ENCODE measurements around the gene PARM1.
"Not testable (repeated sequence)": the region's sequence is repeated elsewhere in the genome, so short reads cannot be mapped to it uniquely, and the experiment has no call there.

PARM1 gene

GRCh38 chr4:74983253-74983635 is 50.3 kb downstream of the PARM1 start:
- DNase-seq (ENCODE audit: low read depth in 3 of 3), result no peak

- no peak for DNase-seq (ENCODE audit: low read depth in 3 of 3)
These were observed 57.5 kb downstream of the PARM1 start for GRCh38 chr4:74990276-74990875.

- not testable (repeated sequence) for DNase-seq (ENCODE audit: low read depth in 3 of 3)
These were observed 61.5 kb downstream of the PARM1 start for GRCh38 chr4:74994436-74994835.

- DNase-seq (ENCODE audit: low read depth in 3 of 3), result no peak
These were observed 64.1 kb downstream of the PARM1 start for GRCh38 chr4:74996996-74997395.

- DNase-seq (ENCODE audit: low read depth in 3 of 3), result no peak
These were observed 65.2 kb downstream of the PARM1 start for GRCh38 chr4:74997948-74998729.

- DNase-seq (ENCODE audit: low read depth in 3 of 3), result no peak
These were observed 66.9 kb downstream of the PARM1 start for GRCh38 chr4:74999714-75000309.

GRCh38 chr4:75001871-75002270 is 69.0 kb downstream of the PARM1 start:
- DNase-seq (ENCODE audit: low read depth in 3 of 3), result no peak

- DNase-seq (ENCODE audit: low read depth in 3 of 3), result no peak
These were observed 69.5 kb downstream of the PARM1 start for GRCh38 chr4:75002381-75002780.

GRCh38 chr4:75003979-75004378 is 71.1 kb downstream of the PARM1 start:
- DNase-seq (ENCODE audit: low read depth in 3 of 3), result no peak

- DNase-seq (ENCODE audit: low read depth in 3 of 3), result no peak
These were observed 72.1 kb downstream of the PARM1 start for GRCh38 chr4:75004755-75005668.

GRCh38 chr4:75005727-75006126 is 72.8 kb downstream of the PARM1 start:
- DNase-seq (ENCODE audit: low read depth in 3 of 3), result no peak

GRCh38 chr4:75007891-75008290 is 75.0 kb downstream of the PARM1 start:
- DNase-seq (ENCODE audit: low read depth in 3 of 3), result no peak

GRCh38 chr4:75009138-75009537 is 76.2 kb downstream of the PARM1 start:
- no peak for DNase-seq (ENCODE audit: low read depth in 3 of 3)

GRCh38 chr4:75011131-75011795 is 78.3 kb downstream of the PARM1 start:
- no peak for DNase-seq (ENCODE audit: low read depth in 3 of 3)

GRCh38 chr4:75015627-75016026 is 82.7 kb downstream of the PARM1 start:
- DNase-seq (ENCODE audit: low read depth in 3 of 3), result no peak

- DNase-seq (ENCODE audit: low read depth in 3 of 3), result no peak
These were observed 83.6 kb downstream of the PARM1 start for GRCh38 chr4:75016472-75016871.

- DNase-seq (ENCODE audit: low read depth in 3 of 3), result no peak
These were observed 86.0 kb downstream of the PARM1 start for GRCh38 chr4:75018811-75019479.

GRCh38 chr4:75025431-75025830 is 92.5 kb downstream of the PARM1 start:
- no peak for DNase-seq (ENCODE audit: low read depth in 3 of 3)

GRCh38 chr4:75028196-75028854 is 95.4 kb downstream of the PARM1 start:
- DNase-seq (ENCODE audit: low read depth in 3 of 3), result no peak

GRCh38 chr4:75030028-75030427 is 97.1 kb downstream of the PARM1 start:
- no peak for DNase-seq (ENCODE audit: low read depth in 3 of 3)
